G401.6 (cell line): ENCODE results near the gene FASTK.
A peak's percentile ranks its signal among the peaks of the same experiment; 100 is the strongest.

ENCODE experiments used
- FAIRE-seq: peaks from 2 replicates; lab custom pipeline; 2012; peaks lifted over from hg19 to GRCh38; lab: Jason Lieb, UNC

Gene FASTK

GRCh38 chr7:151081170-151082101 lies 827 bp upstream of the FASTK start:
- FAIRE-seq = no peak

- no peak for FAIRE-seq
Observed at GRCh38 chr7:151080067-151080521, 515 bp downstream of the FASTK start.

GRCh38 chr7:151079199-151079910 lies 1.3 kb downstream of the FASTK start:
- no peak for FAIRE-seq

- FAIRE-seq = peak; percentile 97
Observed at GRCh38 chr7:151078233-151079040, 2.2 kb downstream of the FASTK start.

- no peak for FAIRE-seq
Observed at GRCh38 chr7:151077705-151078232, 2.8 kb downstream of the FASTK start.

- no peak for FAIRE-seq
Observed at GRCh38 chr7:151076863-151077704, 3.5 kb downstream of the FASTK start.

GRCh38 chr7:151075978-151076426 lies 4.6 kb downstream of the FASTK start:
- no peak for FAIRE-seq

- no peak for FAIRE-seq
Observed at GRCh38 chr7:151075662-151075971, 5.0 kb downstream of the FASTK start.

GRCh38 chr7:151074817-151075661 lies 5.6 kb downstream of the FASTK start:
- FAIRE-seq = no peak

GRCh38 chr7:151073990-151074389 lies 6.6 kb downstream of the FASTK start:
- FAIRE-seq = no peak

- no peak for FAIRE-seq
Observed at GRCh38 chr7:151071032-151071866, 9.4 kb downstream of the FASTK start.

- no peak for FAIRE-seq
Observed at GRCh38 chr7:151070574-151070960, 10.0 kb downstream of the FASTK start.

- no peak for FAIRE-seq
Observed at GRCh38 chr7:151069841-151070573, 10.6 kb downstream of the FASTK start.

- FAIRE-seq = no peak
Observed at GRCh38 chr7:151068069-151068773, 12.4 kb downstream of the FASTK start.

- no peak for FAIRE-seq
Observed at GRCh38 chr7:151066273-151066974, 14.2 kb downstream of the FASTK start.

- FAIRE-seq = no peak
Observed at GRCh38 chr7:151065516-151065915, 15.1 kb downstream of the FASTK start.

GRCh38 chr7:151064993-151065392 lies 15.6 kb downstream of the FASTK start:
- no peak for FAIRE-seq
